ENCODE data around the gene ATXN7L3B.

The ATXN7L3B gene

DNA sequence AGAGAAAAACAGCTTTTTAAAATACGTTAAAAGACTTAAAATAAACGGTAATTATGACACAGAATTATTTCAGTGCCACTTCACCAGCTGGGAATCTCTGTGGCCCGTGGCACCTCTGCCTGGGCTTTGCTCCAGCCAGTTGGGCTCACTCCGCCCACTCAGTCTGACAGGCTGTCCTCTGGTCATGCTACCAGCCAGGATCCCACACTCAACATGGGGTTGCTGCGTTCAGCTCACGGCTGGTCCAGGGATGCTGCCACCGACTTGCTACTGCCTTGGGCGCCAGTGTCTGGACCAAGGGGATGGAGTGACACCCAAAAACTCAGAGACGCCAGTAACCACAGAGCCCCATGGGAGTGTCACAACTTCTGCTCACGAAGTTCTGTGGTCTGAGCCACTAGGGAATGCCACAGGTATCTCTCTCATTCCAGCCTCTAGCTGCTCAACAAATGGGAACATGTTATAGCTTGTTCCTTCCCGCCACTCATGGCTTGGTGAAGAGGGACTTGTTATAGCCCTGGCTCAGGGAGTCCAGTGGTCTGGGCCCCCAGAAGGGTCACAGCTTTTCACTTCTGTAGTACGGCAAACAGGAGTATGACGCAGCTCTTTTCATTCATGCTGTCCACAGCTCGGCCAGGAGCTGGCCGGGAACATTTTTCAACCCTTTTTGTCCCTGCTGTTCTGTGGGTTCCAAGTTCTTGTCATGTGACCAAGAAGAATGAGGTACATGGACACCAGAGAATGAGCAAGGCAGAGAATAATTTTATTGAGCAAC is 23.4 kb upstream of the ATXN7L3B start:
- Histone ChIP-seq H3K27me3 (ENCODE audit: insufficient read depth, poor library complexity, severe bottlenecking) (no peaks in the 10 kb centered on the region), H3K4me3 (replicated peaks; ENCODE audit: insufficient read depth, low read length) (no peak overlapping the region), H3K27ac (replicated peaks) (no peak overlapping the region)
- TF ChIP-seq POLR2AphosphoS5 (IDR thresholded peaks at IDR 0.05; ENCODE audit: low read depth) = no peak
- TF ChIP-seq GABPA (IDR thresholded peaks at IDR 0.05; ENCODE audit: low read depth) = no peak
- no peak for TF ChIP-seq REST (IDR thresholded peaks at IDR 0.05; ENCODE audit: insufficient replicate concordance, low read depth)
- TF ChIP-seq SPI1 (IDR thresholded peaks at IDR 0.05; ENCODE audit: borderline replicate concordance, low read depth) = no peak
- TF ChIP-seq CTCF (IDR thresholded peaks at IDR 0.05; ENCODE audit: insufficient read depth, low read length) = no peak
- DNase-seq (ENCODE audit: low read depth in 1 of 2, low spot score in 1 of 2) = no peak

DNA sequence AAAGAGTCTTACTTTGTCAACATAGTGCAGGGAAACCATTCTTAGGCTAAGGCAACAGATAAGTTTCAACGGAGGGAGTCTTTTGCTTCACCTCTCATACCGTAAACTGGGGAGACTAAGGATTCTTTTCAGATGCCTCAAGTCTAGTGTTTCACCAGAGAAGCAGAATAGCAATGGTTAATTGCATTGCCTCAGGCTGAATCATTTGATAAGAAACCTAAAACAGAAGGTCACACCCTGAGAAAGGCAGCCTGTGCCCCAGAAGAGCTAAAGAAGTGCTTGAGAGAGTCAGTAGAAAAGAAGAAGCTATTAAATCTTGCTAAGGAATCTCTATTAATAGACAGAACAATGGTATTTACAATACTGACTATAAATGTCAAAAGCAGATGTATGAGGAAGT is 21.8 kb upstream of the ATXN7L3B start:
- Histone ChIP-seq H3K27me3 (ENCODE audit: insufficient read depth, poor library complexity, severe bottlenecking) (no peaks in the 10 kb centered on the region), H3K27ac (replicated peaks) (no peak overlapping the region), H3K4me3 (replicated peaks; ENCODE audit: insufficient read depth, low read length) (no peak overlapping the region)
- TF ChIP-seq SPI1 (IDR thresholded peaks at IDR 0.05; ENCODE audit: borderline replicate concordance, low read depth) (no peak), REST (IDR thresholded peaks at IDR 0.05; ENCODE audit: insufficient replicate concordance, low read depth) (no peak), GABPA (IDR thresholded peaks at IDR 0.05; ENCODE audit: low read depth) (no peak), CTCF (IDR thresholded peaks at IDR 0.05; ENCODE audit: insufficient read depth, low read length) (no peak), POLR2AphosphoS5 (IDR thresholded peaks at IDR 0.05; ENCODE audit: low read depth) (no peak)
- DNase-seq (ENCODE audit: low read depth in 1 of 2, low spot score in 1 of 2) = no peak

GRCh38 chr12:74526535-74526934 is 11.1 kb upstream of the ATXN7L3B start:
- H3K27me3 ChIP-seq (ENCODE audit: insufficient read depth, poor library complexity, severe bottlenecking) = peaks cover 6% of the 10 kb centered on the region

More at GRCh38 chr12:74526535-74526934, 11.1 kb upstream of the ATXN7L3B start:
- TF ChIP-seq SPI1 (IDR thresholded peaks at IDR 0.05; ENCODE audit: borderline replicate concordance, low read depth) (no peak), POLR2AphosphoS5 (IDR thresholded peaks at IDR 0.05; ENCODE audit: low read depth) (no peak), REST (IDR thresholded peaks at IDR 0.05; ENCODE audit: insufficient replicate concordance, low read depth) (no peak), GABPA (IDR thresholded peaks at IDR 0.05; ENCODE audit: low read depth) (no peak), CTCF (IDR thresholded peaks at IDR 0.05; ENCODE audit: insufficient read depth, low read length) (no peak)
- Histone ChIP-seq H3K27ac (replicated peaks) (no peak overlapping the region), H3K4me3 (replicated peaks; ENCODE audit: insufficient read depth, low read length) (no peak overlapping the region)
- DNase-seq (ENCODE audit: low read depth in 1 of 2, low spot score in 1 of 2) = no peak

Measured in HL-60 (cell line).